Endothelial cell of umbilical vein (primary cell): ENCODE measurements around the gene BTLA. TPM values are rescaled to one million over a fixed set of nuclear protein-coding genes. Genes with fewer than 3 reads are reported as not detected.

ENCODE experiments used
- BruUV-seq: library from RNA; stranded (reverse); fragments of 400-500 nt; replicated peaks from 2 replicates; lab custom pipeline; 2021; lab: Mats Ljungman, UMichigan
- CTCF ChIA-PET: fragments of 300-600, 350-600 bp; sonication (Branson Sonifier 250); formaldehyde crosslinking; loops from one replicate; lab custom pipeline; 2021; ENCODE audit warnings: antibody characterized with exemption, inconsistent platforms; lab: Charles Lee
- POLR2A ChIA-PET: fragments of 300-600, 350-600 bp; sonication (Branson Sonifier 250); formaldehyde crosslinking; loops from one replicate; lab custom pipeline; 2021; ENCODE audit warnings: antibody characterized with exemption, inconsistent platforms; lab: Charles Lee
- DNase-seq: peaks from one replicate; pipeline ENCODE4 v3.0.0-alpha.2; 2011; ENCODE audit warnings: low read depth, low spot score
- FAIRE-seq: peaks from 2 replicates; lab custom pipeline; 2011; peaks lifted over from hg19 to GRCh38; lab: Jason Lieb, UNC
- H2AFZ ChIP-seq: 2 replicates; pipeline ENCODE4 v1.6.0; 2012; ENCODE audit warnings: low read depth, low read length, control low read depth, inconsistent platforms
- H3K27ac ChIP-seq: 2 replicates; pipeline ENCODE4 v1.5.1; 2011; ENCODE audit warnings: low read depth, mild to moderate bottlenecking, control low read depth, low read length, moderate library complexity; ENCODE audit not compliant: insufficient read depth
- H3K27me3 ChIP-seq, 2 experiments: 2 replicates each; pipeline versions ENCODE4 v1.6.0 to v1.6.1; 2011; ENCODE audit warnings: low read length in 2 of 2, mixed read lengths in 1 of 2; ENCODE audit not compliant: control insufficient read depth in 2 of 2, insufficient read depth in 2 of 2
- H3K36me3 ChIP-seq, 2 experiments: 2 replicates in 1 of 2; 3 replicates in 1 of 2; pipeline ENCODE4 v1.5.1; 2011; ENCODE audit warnings: low read length in 2 of 2, mild to moderate bottlenecking in 1 of 2, moderate library complexity in 1 of 2; ENCODE audit not compliant: control insufficient read depth in 2 of 2, insufficient read depth in 2 of 2; ENCODE audit errors: extremely low read depth in 1 of 2
- H3K4me1 ChIP-seq: 3 replicates; pipeline ENCODE4 v1.5.1; 2011; ENCODE audit warnings: mild to moderate bottlenecking, low read length; ENCODE audit not compliant: control insufficient read depth, insufficient read depth; ENCODE audit errors: extremely low read depth
- H3K4me2 ChIP-seq: 2 replicates; pipeline ENCODE4 v1.6.1; 2011; ENCODE audit warnings: low read length, control low read depth, mixed read lengths; ENCODE audit not compliant: insufficient read depth
- H3K4me3 ChIP-seq, 3 experiments: fragments of 200-600 bp in 1 of 3; sonication (generic), shearing (Covaris generic) in 1 of 3; replicated peaks in 1 of 3; 2 replicates each; pipeline ENCODE4 v1.5.1; 2011 to 2016; ENCODE audit warnings: control low read depth in 3 of 3, low read length in 3 of 3, mild to moderate bottlenecking in 2 of 3, inconsistent platforms in 1 of 3, low read depth in 1 of 3, moderate library complexity in 1 of 3; ENCODE audit not compliant: insufficient read depth in 1 of 3
- H3K79me2 ChIP-seq: 2 replicates; pipeline ENCODE4 v1.6.0; 2012; ENCODE audit warnings: low read length, inconsistent platforms; ENCODE audit not compliant: control insufficient read depth, insufficient read depth
- H3K9ac ChIP-seq: replicated peaks from 2 replicates; pipeline ENCODE3; 2011; ENCODE audit warnings: low read length, control low read depth; ENCODE audit not compliant: insufficient read depth; ENCODE audit errors: extremely low read depth
- H3K9me1 ChIP-seq: replicated peaks from 3 replicates; pipeline ENCODE4 v1.6.0; 2011; ENCODE audit warnings: mild to moderate bottlenecking, low read length; ENCODE audit not compliant: control insufficient read depth, insufficient read depth; ENCODE audit errors: extremely low read depth
- H3K9me3 ChIP-seq: replicated peaks from 2 replicates; pipeline ENCODE4 v1.5.1; 2012; ENCODE audit warnings: low read length, inconsistent platforms; ENCODE audit not compliant: control insufficient read depth, insufficient read depth
- H4K20me1 ChIP-seq: replicated peaks from 2 replicates; pipeline ENCODE3; 2011; ENCODE audit warnings: mild to moderate bottlenecking, low read length; ENCODE audit not compliant: control insufficient read depth, insufficient read depth; ENCODE audit errors: extremely low read depth
- EZH2 ChIP-seq: IDR thresholded peaks from 2 replicates; pipeline ENCODE4 v1.6.1; 2012; ENCODE audit warnings: borderline replicate concordance, low read depth, mild to moderate bottlenecking, moderate library complexity, low read length, inconsistent platforms; ENCODE audit not compliant: severe bottlenecking
- FOS ChIP-seq: IDR thresholded peaks from 2 replicates; pipeline ENCODE4 v1.6.1; 2011; ENCODE audit warnings: mild to moderate bottlenecking, low read length, moderate library complexity, borderline replicate concordance; ENCODE audit not compliant: insufficient read depth
- GATA2 ChIP-seq: IDR thresholded peaks from 2 replicates; pipeline ENCODE4 v1.7.0; 2011; ENCODE audit warnings: low read depth, mild to moderate bottlenecking, moderate library complexity, mixed read lengths, low read length; ENCODE audit not compliant: insufficient read length, insufficient read depth
- JUN ChIP-seq: IDR thresholded peaks from 2 replicates; pipeline ENCODE4 v1.6.1; 2011; ENCODE audit warnings: borderline replicate concordance, low read depth; ENCODE audit not compliant: insufficient read length, insufficient read depth
- MYC ChIP-seq: IDR thresholded peaks from one replicate; pipeline ENCODE4 v1.6.1; 2011; ENCODE audit warnings: mild to moderate bottlenecking, low read depth, low read length
- POLR2A ChIP-seq: IDR thresholded peaks from 2 replicates; pipeline ENCODE4 v1.6.1; 2012; ENCODE audit warnings: low read depth, mild to moderate bottlenecking, control low read depth, low read length
- POLR2AphosphoS5 ChIP-seq: IDR thresholded peaks from 2 replicates; pipeline ENCODE4 v1.6.1; 2012; ENCODE audit warnings: low read depth, mild to moderate bottlenecking, control low read depth, low read length, moderate library complexity; ENCODE audit not compliant: insufficient read depth
- dilution Hi-C: fragments of 300-500 bp; cut with MboI; formaldehyde crosslinking; loops from one replicate; pipeline ENCODE4 v1.15.0; 2019; ENCODE audit warnings: low sequenced_read_pairs; ENCODE audit not compliant: extremely low pct_ligation_motif_present
- intact Hi-C: fragments of 100-400 bp; cut with micrococcal nuclease; formaldehyde crosslinking; loops from one replicate; pipeline ENCODE4 v1.10.0; 2022
- polyA plus RNA-seq, 4 experiments: library from polyadenylated mRNA; depleted of rRNA in 3 of 4; stranded (reverse) in 3 of 4; unstranded in 1 of 4; fragments of >200 nt; gene quantifications; 2 replicates each; pipeline versions ENCODE4 v1.2.1 to v1.2.3, GENCODE V29; 2011 to 2012; ENCODE audit warnings: missing spikeins in 1 of 4
- total RNA-seq: library from RNA; stranded (reverse); gene quantifications from 2 replicates; pipeline ENCODE4 v1.2.3, GENCODE V29; 2021
- TF ChIP-seq, protein P1 (sequence below): IDR thresholded peaks from 2 replicates; pipeline ENCODE4 v1.6.1; 2011; ENCODE audit not compliant: insufficient read depth, insufficient read length
- TF ChIP-seq, protein P2 (sequence below), 2 donors: IDR thresholded peaks; 1 replicate in 1 of 2; 2 replicates in 1 of 2; pipeline ENCODE4 v1.5.1; 2011; ENCODE audit warnings: low read length in 2 of 2, mild to moderate bottlenecking in 2 of 2, moderate library complexity in 2 of 2, control low read depth in 1 of 2, inconsistent platforms in 1 of 2, low read depth in 1 of 2; ENCODE audit not compliant: insufficient read depth in 1 of 2; ENCODE audit errors: extremely low read depth in 1 of 2

BTLA gene
- total and polyA plus RNA-seq, 2 donors (not counting 3 experiments of a cell fraction or from before 2014, with no cell fraction given) = not detected

DNA sequence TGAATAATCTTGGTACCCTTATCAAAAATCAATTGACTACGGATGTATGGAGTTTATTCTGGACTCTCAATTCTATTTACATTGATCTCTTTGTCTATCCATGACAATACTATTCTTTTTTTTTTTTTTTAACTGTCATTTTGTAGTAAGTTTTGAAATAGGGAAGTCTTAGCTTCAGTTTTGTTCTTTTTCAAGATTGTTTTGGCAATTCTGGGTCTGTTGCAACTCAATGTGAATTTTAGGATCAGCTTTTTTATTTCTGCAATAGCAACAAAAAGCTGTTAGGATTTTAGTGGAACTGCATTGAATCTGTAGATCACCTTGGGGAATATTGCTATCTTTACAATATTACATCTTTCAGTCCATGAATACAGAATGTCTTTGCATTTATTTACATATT is 21.4 kb downstream of the BTLA start:
- TF ChIP-seq POLR2A (no peak), FOS (no peak)
- no peaks in the 10 kb centered on the region for H3K9me1 ChIP-seq
- no peak overlapping the region for H3K9ac ChIP-seq
- dilution Hi-C loops = no loop called here
- no peak overlapping the region for H3K4me3 ChIP-seq
- FAIRE-seq (no peak), DNase-seq (no peak)
- no peaks in the 10 kb centered on the region for H3K79me2 ChIP-seq
- H3K27ac ChIP-seq = no peak overlapping the region
- intact Hi-C loops = no loop called here
- ChIA-PET POLR2A (no interaction called here), CTCF (interaction anchor here (1.1 to 1.7 kb wide), 8 partner anchors 9 to 366 kb away, joined by 3 to 4 read pairs (median 4); no protein-coding TSS in a partner anchor)
- no peak overlapping the region for H3K4me2 ChIP-seq
- H3K4me1 ChIP-seq = no peaks in the 10 kb centered on the region
- no peaks in the 10 kb centered on the region for H4K20me1 ChIP-seq
- H3K9me3 ChIP-seq = no peaks in the 10 kb centered on the region
- H2AFZ ChIP-seq = no peak overlapping the region
- H3K27me3 ChIP-seq = no peaks in the 10 kb centered on the region
- no TSS peak for BruUV-seq
- H3K36me3 ChIP-seq = no peaks in the 10 kb centered on the region

DNA sequence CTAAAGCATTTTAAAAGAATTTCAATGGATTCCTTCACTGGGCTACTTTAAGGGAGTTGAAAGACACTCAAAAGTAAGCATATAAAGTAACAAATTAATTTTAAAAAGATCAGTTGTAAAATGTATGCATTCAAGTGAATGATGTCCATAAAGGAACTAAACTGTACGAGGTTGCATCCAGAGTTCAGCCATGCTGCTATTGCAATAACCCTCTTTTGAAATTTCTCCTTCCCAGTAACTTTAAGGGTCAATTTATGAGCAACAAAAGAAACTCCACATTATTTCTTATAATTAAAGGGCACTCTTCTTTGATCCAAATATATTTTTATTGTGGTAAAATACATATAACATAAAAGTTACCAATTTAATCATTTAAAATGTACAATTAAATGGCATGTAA is 22.9 kb downstream of the BTLA start:
- H3K27me3 ChIP-seq = no peaks in the 10 kb centered on the region
- H2AFZ ChIP-seq = no peak overlapping the region
- POLR2A ChIA-PET = no interaction called here
- FAIRE-seq = no peak
- dilution Hi-C loops (no loop called here), intact Hi-C loops (no loop called here)
- no peaks in the 10 kb centered on the region for H3K9me1 ChIP-seq
- no peaks in the 10 kb centered on the region for H3K36me3 ChIP-seq
- H3K9me3 ChIP-seq = no peaks in the 10 kb centered on the region
- TF ChIP-seq, protein P1, sequence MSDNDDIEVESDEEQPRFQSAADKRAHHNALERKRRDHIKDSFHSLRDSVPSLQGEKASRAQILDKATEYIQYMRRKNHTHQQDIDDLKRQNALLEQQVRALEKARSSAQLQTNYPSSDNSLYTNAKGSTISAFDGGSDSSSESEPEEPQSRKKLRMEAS = no peak
- TF ChIP-seq MYC (no peak), JUN (no peak), POLR2AphosphoS5 (no peak), EZH2 (no peak), POLR2A (no peak), FOS (no peak), GATA2 (no peak)
- TF ChIP-seq, protein P2, sequence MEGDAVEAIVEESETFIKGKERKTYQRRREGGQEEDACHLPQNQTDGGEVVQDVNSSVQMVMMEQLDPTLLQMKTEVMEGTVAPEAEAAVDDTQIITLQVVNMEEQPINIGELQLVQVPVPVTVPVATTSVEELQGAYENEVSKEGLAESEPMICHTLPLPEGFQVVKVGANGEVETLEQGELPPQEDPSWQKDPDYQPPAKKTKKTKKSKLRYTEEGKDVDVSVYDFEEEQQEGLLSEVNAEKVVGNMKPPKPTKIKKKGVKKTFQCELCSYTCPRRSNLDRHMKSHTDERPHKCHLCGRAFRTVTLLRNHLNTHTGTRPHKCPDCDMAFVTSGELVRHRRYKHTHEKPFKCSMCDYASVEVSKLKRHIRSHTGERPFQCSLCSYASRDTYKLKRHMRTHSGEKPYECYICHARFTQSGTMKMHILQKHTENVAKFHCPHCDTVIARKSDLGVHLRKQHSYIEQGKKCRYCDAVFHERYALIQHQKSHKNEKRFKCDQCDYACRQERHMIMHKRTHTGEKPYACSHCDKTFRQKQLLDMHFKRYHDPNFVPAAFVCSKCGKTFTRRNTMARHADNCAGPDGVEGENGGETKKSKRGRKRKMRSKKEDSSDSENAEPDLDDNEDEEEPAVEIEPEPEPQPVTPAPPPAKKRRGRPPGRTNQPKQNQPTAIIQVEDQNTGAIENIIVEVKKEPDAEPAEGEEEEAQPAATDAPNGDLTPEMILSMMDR (IDR thresholded peaks at IDR 0.05; ENCODE audit: extremely low read depth in 1 of 2, insufficient read depth in 1 of 2, low read depth in 1 of 2, low read length in 2 of 2) = no peak
- H3K4me2 ChIP-seq = no peak overlapping the region
- H3K79me2 ChIP-seq = no peaks in the 10 kb centered on the region
- CTCF ChIA-PET = no interaction called here
- no TSS peak for BruUV-seq
- H3K27ac ChIP-seq = no peak overlapping the region
- H3K9ac ChIP-seq = no peak overlapping the region
- no peaks in the 10 kb centered on the region for H3K4me1 ChIP-seq
- no peak for DNase-seq
- no peaks in the 10 kb centered on the region for H4K20me1 ChIP-seq
- no peak overlapping the region for H3K4me3 ChIP-seq
